Retinal pigment epithelial cell (primary cell): ENCODE results near the gene GON7.

Experiments
- DNase-seq: peaks from one replicate; pipeline ENCODE4 v3.0.0-alpha.2; 2010; ENCODE audit warnings: low read depth
- H3K4me3 ChIP-seq: 2 replicates; pipeline ENCODE4 v1.5.1; 2011; ENCODE audit warnings: mild to moderate bottlenecking, low read length, control low read depth, moderate library complexity
- TF ChIP-seq, protein P1 (sequence below): conservative IDR thresholded peaks from 2 replicates; pipeline ENCODE4 v1.5.1; 2011; ENCODE audit warnings: low read depth, low read length, control low read depth, inconsistent platforms

The GON7 gene

DNA sequence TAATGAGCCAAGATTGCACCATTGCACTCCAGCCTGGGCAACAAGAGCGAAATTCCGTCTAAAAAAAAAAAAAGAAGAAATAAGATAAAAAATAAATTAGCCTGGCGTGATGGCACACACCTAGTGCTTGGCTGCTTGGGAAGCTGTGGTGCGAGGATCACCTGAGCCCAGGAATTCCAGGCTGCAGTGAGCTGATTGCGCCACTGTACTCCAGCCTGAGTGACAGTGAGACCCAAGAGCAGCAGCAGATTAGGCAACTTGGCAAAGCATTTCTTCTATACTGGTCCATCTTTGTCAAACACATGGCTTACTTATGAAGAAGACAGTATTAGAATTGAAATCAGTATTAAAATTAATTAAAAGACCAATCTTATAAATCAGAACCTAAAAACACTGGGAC lies 6.3 kb downstream of the GON7 start:
- TF ChIP-seq, protein P1, sequence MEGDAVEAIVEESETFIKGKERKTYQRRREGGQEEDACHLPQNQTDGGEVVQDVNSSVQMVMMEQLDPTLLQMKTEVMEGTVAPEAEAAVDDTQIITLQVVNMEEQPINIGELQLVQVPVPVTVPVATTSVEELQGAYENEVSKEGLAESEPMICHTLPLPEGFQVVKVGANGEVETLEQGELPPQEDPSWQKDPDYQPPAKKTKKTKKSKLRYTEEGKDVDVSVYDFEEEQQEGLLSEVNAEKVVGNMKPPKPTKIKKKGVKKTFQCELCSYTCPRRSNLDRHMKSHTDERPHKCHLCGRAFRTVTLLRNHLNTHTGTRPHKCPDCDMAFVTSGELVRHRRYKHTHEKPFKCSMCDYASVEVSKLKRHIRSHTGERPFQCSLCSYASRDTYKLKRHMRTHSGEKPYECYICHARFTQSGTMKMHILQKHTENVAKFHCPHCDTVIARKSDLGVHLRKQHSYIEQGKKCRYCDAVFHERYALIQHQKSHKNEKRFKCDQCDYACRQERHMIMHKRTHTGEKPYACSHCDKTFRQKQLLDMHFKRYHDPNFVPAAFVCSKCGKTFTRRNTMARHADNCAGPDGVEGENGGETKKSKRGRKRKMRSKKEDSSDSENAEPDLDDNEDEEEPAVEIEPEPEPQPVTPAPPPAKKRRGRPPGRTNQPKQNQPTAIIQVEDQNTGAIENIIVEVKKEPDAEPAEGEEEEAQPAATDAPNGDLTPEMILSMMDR: no peak
- DNase-seq: no peak
- no peak overlapping the region for H3K4me3 ChIP-seq

DNA sequence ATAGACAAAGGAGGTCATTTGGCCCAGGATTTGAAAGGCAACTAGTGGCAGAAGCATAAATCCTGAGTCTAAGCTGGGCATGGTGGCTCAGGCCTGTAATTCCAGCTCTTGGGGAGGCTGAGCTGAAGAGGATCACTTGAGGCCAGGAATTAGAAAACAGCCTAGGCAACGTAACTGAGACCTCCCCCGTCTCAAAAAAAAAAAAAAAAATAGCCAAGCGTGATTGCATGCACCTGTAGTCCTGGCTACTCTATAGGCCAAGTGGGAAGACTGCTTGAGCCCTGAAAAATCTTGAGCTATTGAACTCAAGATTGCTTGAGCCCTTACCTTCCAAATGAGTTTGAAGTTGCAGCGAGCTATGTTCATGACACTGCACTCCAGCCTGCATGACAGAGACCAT lies 7.8 kb downstream of the GON7 start:
- no peak for DNase-seq
- TF ChIP-seq, protein P1: no peak
- H3K4me3 ChIP-seq: no peak overlapping the region

DNA sequence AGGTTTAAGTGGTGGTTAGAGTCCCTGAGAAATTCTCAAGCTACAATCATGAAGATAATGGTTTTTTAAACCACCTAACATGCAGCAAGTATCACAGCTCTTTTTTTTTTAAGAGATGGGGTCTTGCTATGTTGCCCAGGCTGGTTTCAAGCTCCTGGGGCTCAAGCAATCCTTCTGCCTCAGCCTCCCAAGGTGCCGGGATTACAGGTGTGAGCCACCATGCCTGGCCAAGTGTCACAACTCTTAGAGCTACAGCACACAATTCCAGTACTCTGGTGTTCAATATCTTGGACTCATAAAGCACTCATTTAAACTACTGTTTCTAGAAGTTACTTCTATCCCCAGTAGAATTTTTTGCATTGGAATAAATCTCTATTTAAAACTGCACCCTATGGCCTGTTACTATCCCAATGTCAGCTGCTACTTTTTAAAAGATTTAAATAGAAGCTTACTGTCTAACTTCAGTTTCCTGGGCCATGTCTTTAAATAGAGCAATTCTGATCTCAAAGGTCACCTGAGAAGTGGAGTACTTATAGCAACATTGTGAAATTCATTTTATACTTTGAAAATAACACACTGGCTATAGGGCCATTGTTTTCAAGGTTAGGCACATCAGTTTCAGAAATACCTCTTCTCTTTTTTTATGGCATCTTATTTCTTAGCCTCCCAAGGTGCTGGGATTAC lies 11.4 kb downstream of the GON7 start:
- TF ChIP-seq, protein P1: no peak
- H3K4me3 ChIP-seq: no peak overlapping the region
- no peak for DNase-seq

DNA sequence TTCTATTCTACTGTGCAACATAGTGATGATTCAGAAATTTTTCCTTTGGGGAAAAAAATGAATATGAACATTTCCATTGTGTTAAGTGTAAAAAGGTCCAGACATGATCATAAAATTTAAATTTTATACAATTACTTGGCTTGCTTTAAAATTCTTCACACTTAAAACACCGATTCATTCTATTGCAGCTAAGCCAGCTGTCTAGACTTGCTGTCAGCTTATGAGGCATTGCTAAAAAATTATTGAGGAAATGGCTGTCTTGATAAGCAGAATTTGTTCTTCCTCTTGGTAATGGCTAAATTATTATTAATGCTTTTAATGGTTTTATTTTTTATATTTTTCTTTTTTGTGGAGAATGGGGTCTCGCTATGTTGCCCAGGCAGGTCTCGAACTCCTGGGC lies 19.9 kb downstream of the GON7 start:
- TF ChIP-seq, protein P1: no peak
- H3K4me3 ChIP-seq: no peak overlapping the region

DNA sequence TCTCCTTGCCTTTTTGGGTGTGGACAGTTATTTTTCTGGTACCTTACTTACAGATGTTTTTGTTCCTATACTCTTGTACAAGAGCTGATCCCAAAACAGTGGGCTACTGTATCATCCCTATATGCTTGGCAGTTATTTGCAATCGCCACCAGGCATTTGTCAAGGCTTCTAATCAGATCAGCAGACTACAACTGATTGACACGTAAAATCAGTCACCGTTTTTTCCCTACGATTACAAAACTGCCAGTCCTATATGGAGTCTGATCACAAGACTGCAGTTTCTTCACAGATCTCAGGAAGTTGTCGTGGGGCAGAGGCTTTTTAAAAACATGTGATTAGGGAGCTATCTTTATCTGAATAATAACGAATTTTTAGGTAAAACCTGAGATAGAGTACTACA lies 20.4 kb downstream of the GON7 start:
- H3K4me3 ChIP-seq: no peak overlapping the region
- TF ChIP-seq, protein P1: no peak
- no peak for DNase-seq

More for the DNA sequence above, 19.9 kb downstream of the GON7 start:
- DNase-seq: no peak

DNA sequence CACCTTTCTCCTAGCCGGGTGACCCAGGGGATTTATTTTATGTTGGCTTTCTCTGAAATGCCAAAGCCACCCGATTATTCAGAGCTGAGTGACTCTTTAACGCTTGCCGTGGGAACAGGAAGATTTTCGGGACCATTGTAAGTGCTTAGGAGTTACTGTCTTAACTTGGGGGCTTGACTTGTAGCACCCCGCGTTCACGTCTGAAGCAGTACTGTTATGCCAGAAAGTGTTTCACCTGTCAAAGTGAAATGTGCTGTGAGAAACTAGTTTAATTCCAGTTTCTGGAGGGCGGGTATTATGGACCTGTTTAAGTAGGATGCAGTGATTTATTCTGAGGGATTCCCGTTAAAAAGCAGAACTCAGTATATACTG lies 21.5 kb downstream of the GON7 start:
- H3K4me3 ChIP-seq: peak overlapping the region; percentile 96
- no peak for DNase-seq
- TF ChIP-seq, protein P1: no peak
